Erythroblast (primary cell): ENCODE measurements around the gene RNF123.

Experiments
- GATA1 ChIP-seq: IDR thresholded peaks from 2 replicates; pipeline ENCODE4 v1.6.1; 2011; ENCODE audit warnings: low read depth, mild to moderate bottlenecking, control low read depth, low read length, moderate library complexity
- POLR2A ChIP-seq: IDR thresholded peaks from 2 replicates; pipeline ENCODE4 v1.6.1; 2011; ENCODE audit warnings: mild to moderate bottlenecking, low read length

- TF ChIP-seq POLR2A, result no peak
- no peak for TF ChIP-seq GATA1
Measured at GRCh38 chr3:49641921-49642707, 47.2 kb upstream of the RNF123 start.
